ENCODE measurements around the gene MAPKBP1. TPM values are rescaled to one million over a fixed set of nuclear protein-coding genes. Genes with fewer than 3 reads are reported as not detected.
"Not testable (repeated sequence)": the region's sequence is repeated elsewhere in the genome, so short reads cannot be mapped to it uniquely, and the experiment has no call there.

The MAPKBP1 gene, protein sequence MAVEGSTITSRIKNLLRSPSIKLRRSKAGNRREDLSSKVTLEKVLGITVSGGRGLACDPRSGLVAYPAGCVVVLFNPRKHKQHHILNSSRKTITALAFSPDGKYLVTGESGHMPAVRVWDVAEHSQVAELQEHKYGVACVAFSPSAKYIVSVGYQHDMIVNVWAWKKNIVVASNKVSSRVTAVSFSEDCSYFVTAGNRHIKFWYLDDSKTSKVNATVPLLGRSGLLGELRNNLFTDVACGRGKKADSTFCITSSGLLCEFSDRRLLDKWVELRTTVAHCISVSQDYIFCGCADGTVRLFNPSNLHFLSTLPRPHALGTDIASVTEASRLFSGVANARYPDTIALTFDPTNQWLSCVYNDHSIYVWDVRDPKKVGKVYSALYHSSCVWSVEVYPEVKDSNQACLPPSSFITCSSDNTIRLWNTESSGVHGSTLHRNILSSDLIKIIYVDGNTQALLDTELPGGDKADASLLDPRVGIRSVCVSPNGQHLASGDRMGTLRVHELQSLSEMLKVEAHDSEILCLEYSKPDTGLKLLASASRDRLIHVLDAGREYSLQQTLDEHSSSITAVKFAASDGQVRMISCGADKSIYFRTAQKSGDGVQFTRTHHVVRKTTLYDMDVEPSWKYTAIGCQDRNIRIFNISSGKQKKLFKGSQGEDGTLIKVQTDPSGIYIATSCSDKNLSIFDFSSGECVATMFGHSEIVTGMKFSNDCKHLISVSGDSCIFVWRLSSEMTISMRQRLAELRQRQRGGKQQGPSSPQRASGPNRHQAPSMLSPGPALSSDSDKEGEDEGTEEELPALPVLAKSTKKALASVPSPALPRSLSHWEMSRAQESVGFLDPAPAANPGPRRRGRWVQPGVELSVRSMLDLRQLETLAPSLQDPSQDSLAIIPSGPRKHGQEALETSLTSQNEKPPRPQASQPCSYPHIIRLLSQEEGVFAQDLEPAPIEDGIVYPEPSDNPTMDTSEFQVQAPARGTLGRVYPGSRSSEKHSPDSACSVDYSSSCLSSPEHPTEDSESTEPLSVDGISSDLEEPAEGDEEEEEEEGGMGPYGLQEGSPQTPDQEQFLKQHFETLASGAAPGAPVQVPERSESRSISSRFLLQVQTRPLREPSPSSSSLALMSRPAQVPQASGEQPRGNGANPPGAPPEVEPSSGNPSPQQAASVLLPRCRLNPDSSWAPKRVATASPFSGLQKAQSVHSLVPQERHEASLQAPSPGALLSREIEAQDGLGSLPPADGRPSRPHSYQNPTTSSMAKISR (N-terminal part only)
- total RNA-seq: 14.4 TPM
- 10 to 100 TPM in 4 of 8 donors, 1 to 10 TPM in 4; 7.4 to 13.5 (median 9.9) TPM for polyA plus RNA-seq (ENCODE audit: insufficient read depth in 1 of 8, insufficient read length in 8 of 8, low replicate concordance in 1 of 8)
- long read RNA-seq, donor 1, partial matches to known transcripts: 0 of 2 reads
- long read RNA-seq, donor 1, other reads (novel, unspliced or antisense): 0 of 2 reads
- long read RNA-seq, donor 2: 0 reads
- long read RNA-seq, donor 3: 0 reads
- long read RNA-seq, donor 4: 0 reads
- long read RNA-seq, donor 5: 0 reads
- long read RNA-seq, donor 6: 0 reads
- long read RNA-seq, donor 7: 0 reads
- long read RNA-seq, donor 8: 0 reads
- long read RNA-seq, donor 9: 0 reads
- long read RNA-seq, donor 10, partial matches to known transcripts: 0 of 3 reads
- long read RNA-seq, donor 10, other reads (novel, unspliced or antisense): 0 of 3 reads
- long read RNA-seq, donor 11: 0 reads

DNA sequence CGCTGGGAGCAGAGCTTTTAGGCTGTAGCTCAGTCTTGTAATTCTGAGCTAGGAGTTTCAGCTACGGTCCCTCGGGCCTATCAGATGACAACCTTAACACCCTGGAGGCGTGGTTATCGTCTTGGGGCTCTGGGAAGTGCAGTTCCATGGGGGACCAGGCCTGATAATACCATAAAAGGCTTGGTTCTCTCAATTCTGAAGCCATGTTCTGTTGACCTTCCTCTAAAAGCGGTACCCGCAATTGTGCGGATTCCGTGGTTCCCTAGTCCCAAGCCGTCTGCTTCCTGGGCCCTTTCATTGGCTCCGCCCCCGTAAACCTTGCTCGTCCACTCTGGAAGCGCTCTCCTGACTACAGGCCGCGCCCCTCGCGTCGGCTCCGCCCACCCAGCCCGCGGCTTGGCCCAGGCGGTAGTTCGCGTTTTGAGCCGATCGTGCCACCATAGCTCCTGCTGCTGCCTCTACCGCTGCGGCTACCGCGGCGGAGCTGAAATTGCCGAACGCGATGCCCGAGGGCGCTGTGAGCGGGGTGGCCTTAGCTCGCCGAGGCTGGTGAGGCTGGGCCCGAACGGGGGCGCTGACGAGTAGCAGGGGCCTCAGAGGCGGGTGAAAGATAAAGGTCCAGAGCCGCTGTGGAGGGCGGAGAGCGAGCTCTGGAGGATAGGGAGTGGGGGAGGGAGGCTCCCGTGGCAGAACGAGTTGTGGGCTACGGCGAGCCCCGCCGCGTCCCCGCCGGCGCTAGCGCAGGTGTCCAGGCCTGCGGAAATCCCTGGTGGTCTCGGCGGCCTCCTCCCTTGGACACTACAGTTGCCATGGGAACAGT, at the start of gene MAPKBP1:
Gene MAPKBP1 (plus strand): TSS at position 423 of the 820 bp plus-strand sequence. CDS start 792 bp downstream, outside the sequence.
- under 1% methylated on average over 51 of the region's 62 CpGs for WGBS (ENCODE audit: insufficient coverage)
- Histone ChIP-seq H3K9me3 (replicated peaks; ENCODE audit: control insufficient read depth, low read depth, low read length) (no peaks in the 10 kb centered on the region), H3K27me3 (ENCODE audit: control insufficient read depth, insufficient read depth, low read length) (no peaks in the 10 kb centered on the region), H3K36me3 (ENCODE audit: control insufficient read depth, insufficient read depth, low read length) (no peaks in the 10 kb centered on the region), H3K4me1 (ENCODE audit: control insufficient read depth, insufficient read depth, low read length) (peaks cover 21% of the 10 kb centered on the region), H3K27ac (ENCODE audit: low read length) (peak within 1 kb of the TSS; percentile 96), H3K4me3 (ENCODE audit: low read length) (peak within 1 kb of the TSS; percentile 77)
- peak; percentile 99 for DNase-seq

DNA sequence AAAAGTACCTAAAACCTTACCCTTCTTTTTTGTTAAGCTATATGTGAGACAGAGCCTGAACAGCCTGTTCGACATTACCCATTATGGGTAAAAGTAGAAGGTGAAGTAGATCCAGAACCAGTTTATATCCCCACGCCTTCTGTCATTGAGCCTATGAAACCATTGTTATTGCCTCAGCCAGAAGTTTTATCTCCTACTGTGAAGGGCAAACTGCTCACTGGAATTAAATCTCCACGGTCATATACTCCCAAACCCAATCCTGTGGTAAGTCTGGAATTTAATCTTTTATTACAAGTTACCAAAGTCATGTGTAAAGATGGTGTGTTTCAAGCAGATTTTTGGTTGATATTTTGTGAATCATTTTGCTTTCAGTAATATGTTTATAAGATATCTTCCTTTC, 47.1 kb upstream of the MAPKBP1 start:
- H3K4me3 ChIP-seq (ENCODE audit: low read length): no peak overlapping the region
- H3K27me3 ChIP-seq (ENCODE audit: control insufficient read depth, insufficient read depth, low read length): no peaks in the 10 kb centered on the region
- peaks cover 8% of the 10 kb centered on the region for H3K36me3 ChIP-seq (ENCODE audit: control insufficient read depth, insufficient read depth, low read length)
- no peaks in the 10 kb centered on the region for H3K4me1 ChIP-seq (ENCODE audit: control insufficient read depth, insufficient read depth, low read length)
- no peaks in the 10 kb centered on the region for H3K9me3 ChIP-seq (replicated peaks; ENCODE audit: control insufficient read depth, low read depth, low read length)
- no peak for DNase-seq
- no peak overlapping the region for H3K27ac ChIP-seq (ENCODE audit: low read length)
- WGBS (ENCODE audit: insufficient coverage): no CpG with 5 or more reads among the region's 3 CpGs

DNA sequence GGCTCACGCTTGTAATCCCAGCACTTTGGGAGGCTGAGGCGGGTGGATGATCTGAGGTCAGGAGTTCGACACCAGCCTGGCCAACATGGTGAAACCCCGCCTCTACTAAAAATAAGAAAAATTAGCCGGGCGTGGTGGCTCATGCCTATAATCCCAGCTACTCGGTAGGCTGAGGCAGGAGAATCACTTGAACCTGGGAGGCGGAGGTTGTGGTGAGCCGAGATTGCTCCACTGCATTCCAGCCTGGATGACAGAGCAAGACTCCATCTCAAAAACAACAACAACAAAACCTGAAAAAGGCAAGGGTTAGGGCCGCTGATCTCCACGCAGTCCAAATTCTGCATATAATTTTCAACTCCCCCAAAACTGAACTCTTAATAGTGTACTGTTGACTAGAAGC, 46.2 kb upstream of the MAPKBP1 start:
- not testable (repeated sequence) for H3K4me1 ChIP-seq (ENCODE audit: control insufficient read depth, insufficient read depth, low read length); H3K9me3 ChIP-seq (replicated peaks; ENCODE audit: control insufficient read depth, low read depth, low read length); H3K36me3 ChIP-seq (ENCODE audit: control insufficient read depth, insufficient read depth, low read length); H3K4me3 ChIP-seq (ENCODE audit: low read length); H3K27me3 ChIP-seq (ENCODE audit: control insufficient read depth, insufficient read depth, low read length); DNase-seq; H3K27ac ChIP-seq (ENCODE audit: low read length)
- 94% methylated on average over 4 of the region's 11 CpGs for WGBS (ENCODE audit: insufficient coverage)

GRCh38 chr15:41730543-41730942, 43.7 kb upstream of the MAPKBP1 start:
- Histone ChIP-seq H3K27me3 (ENCODE audit: control insufficient read depth, insufficient read depth, low read length) (no peaks in the 10 kb centered on the region), H3K9me3 (replicated peaks; ENCODE audit: control insufficient read depth, low read depth, low read length) (no peaks in the 10 kb centered on the region), H3K4me1 (ENCODE audit: control insufficient read depth, insufficient read depth, low read length) (no peaks in the 10 kb centered on the region), H3K4me3 (ENCODE audit: low read length) (no peak overlapping the region), H3K36me3 (ENCODE audit: control insufficient read depth, insufficient read depth, low read length) (peaks cover 16% of the 10 kb centered on the region), H3K27ac (ENCODE audit: low read length) (no peak overlapping the region)
- no CpG with 5 or more reads among the region's 4 CpGs for WGBS (ENCODE audit: insufficient coverage)
- DNase-seq: no peak

GRCh38 chr15:41732483-41732882, 41.8 kb upstream of the MAPKBP1 start:
- WGBS (ENCODE audit: insufficient coverage): no CpG with 5 or more reads among the region's 1 CpG
- H3K27ac ChIP-seq (ENCODE audit: low read length): no peak overlapping the region
- no peaks in the 10 kb centered on the region for H3K9me3 ChIP-seq (replicated peaks; ENCODE audit: control insufficient read depth, low read depth, low read length)
- peaks cover 28% of the 10 kb centered on the region for H3K36me3 ChIP-seq (ENCODE audit: control insufficient read depth, insufficient read depth, low read length)
- DNase-seq: no peak
- no peaks in the 10 kb centered on the region for H3K27me3 ChIP-seq (ENCODE audit: control insufficient read depth, insufficient read depth, low read length)
- H3K4me1 ChIP-seq (ENCODE audit: control insufficient read depth, insufficient read depth, low read length): no peaks in the 10 kb centered on the region
- H3K4me3 ChIP-seq (ENCODE audit: low read length): no peak overlapping the region

DNA sequence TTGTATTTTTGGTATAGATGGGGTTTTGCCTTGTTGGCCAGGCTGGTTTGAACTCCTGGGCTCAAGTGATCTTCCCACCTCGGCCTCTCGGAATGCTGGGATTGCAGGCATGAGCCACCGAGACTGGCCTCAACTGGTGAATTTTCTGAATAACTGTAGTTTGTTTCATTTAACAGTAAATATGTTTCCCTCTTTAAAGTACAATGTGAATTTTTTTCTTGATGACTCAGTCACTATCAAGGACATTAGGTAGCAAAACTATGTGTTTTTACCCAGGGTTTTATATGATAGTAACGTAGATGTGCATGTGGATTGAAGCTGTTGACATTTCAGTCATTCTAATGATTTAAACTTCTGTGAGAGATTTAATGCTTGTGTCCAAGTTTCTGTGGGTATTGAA, 40.2 kb upstream of the MAPKBP1 start:
- Histone ChIP-seq H3K4me1 (ENCODE audit: control insufficient read depth, insufficient read depth, low read length) (no peaks in the 10 kb centered on the region), H3K27me3 (ENCODE audit: control insufficient read depth, insufficient read depth, low read length) (no peaks in the 10 kb centered on the region), H3K27ac (ENCODE audit: low read length) (no peak overlapping the region), H3K4me3 (ENCODE audit: low read length) (no peak overlapping the region), H3K36me3 (ENCODE audit: control insufficient read depth, insufficient read depth, low read length) (peaks cover 34% of the 10 kb centered on the region), H3K9me3 (replicated peaks; ENCODE audit: control insufficient read depth, low read depth, low read length) (no peaks in the 10 kb centered on the region)
- 100% methylated on average over 1 of the region's 4 CpGs for WGBS (ENCODE audit: insufficient coverage)
- DNase-seq: no peak

DNA sequence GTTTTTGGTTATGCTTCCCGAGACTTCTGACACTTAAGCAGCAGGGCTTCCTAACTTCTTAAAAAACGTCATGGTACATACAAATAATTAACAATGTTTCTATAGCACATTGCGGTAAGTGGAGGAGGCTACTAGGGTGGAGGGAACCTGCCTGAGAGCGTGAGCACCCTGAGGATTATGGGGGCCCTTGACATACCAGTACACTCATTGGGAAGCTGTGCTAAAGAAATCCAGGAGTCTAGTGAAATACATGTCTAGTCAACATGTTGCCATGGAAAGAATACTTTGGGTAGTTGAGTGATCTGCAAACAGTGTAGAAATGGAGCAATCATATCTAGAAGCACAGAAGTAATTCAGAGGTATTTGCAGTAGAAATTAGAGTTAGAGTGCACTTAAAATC, 39.2 kb upstream of the MAPKBP1 start:
- 100% methylated on average over 1 of the region's 4 CpGs for WGBS (ENCODE audit: insufficient coverage)
- no peak overlapping the region for H3K27ac ChIP-seq (ENCODE audit: low read length)
- peaks cover 32% of the 10 kb centered on the region for H3K36me3 ChIP-seq (ENCODE audit: control insufficient read depth, insufficient read depth, low read length)

GRCh38 chr15:41735492-41735891, 38.8 kb upstream of the MAPKBP1 start:
- WGBS (ENCODE audit: insufficient coverage): 99% methylated on average over 8 of the region's 10 CpGs
- not testable (repeated sequence) for H3K9me3 ChIP-seq (replicated peaks; ENCODE audit: control insufficient read depth, low read depth, low read length); H3K4me3 ChIP-seq (ENCODE audit: low read length); H3K4me1 ChIP-seq (ENCODE audit: control insufficient read depth, insufficient read depth, low read length); H3K27me3 ChIP-seq (ENCODE audit: control insufficient read depth, insufficient read depth, low read length); DNase-seq; H3K27ac ChIP-seq (ENCODE audit: low read length)
- peaks cover 33% of the 10 kb centered on the region for H3K36me3 ChIP-seq (ENCODE audit: control insufficient read depth, insufficient read depth, low read length)

More for the DNA sequence above, 39.2 kb upstream of the MAPKBP1 start:
- Histone ChIP-seq H3K27me3 (ENCODE audit: control insufficient read depth, insufficient read depth, low read length) (no peaks in the 10 kb centered on the region), H3K9me3 (replicated peaks; ENCODE audit: control insufficient read depth, low read depth, low read length) (no peaks in the 10 kb centered on the region), H3K4me1 (ENCODE audit: control insufficient read depth, insufficient read depth, low read length) (no peaks in the 10 kb centered on the region), H3K4me3 (ENCODE audit: low read length) (no peak overlapping the region)
- no peak for DNase-seq

DNA sequence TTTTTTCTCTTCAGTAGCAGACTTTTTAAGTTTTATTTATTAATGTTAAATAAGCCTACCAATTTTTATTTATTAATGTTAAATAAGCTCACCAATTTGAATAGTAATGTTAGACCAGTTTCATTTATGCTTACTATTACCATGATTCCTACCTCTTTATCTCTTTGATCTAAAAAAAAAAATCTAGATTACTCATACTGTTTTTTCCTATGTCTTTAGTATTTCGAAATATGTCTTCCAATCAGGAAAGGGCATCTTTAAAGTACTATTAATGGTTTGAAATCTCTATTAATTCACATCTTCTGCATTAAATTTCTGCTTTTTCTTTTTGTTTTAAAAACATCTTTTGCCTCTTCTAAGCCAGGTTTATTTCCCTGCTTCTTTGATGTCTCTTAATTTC, 27.5 kb upstream of the MAPKBP1 start:
- Histone ChIP-seq H3K4me1 (ENCODE audit: control insufficient read depth, insufficient read depth, low read length) (no peaks in the 10 kb centered on the region), H3K27me3 (ENCODE audit: control insufficient read depth, insufficient read depth, low read length) (no peaks in the 10 kb centered on the region), H3K27ac (ENCODE audit: low read length) (no peak overlapping the region), H3K36me3 (ENCODE audit: control insufficient read depth, insufficient read depth, low read length) (peaks cover 40% of the 10 kb centered on the region), H3K4me3 (ENCODE audit: low read length) (no peak overlapping the region), H3K9me3 (replicated peaks; ENCODE audit: control insufficient read depth, low read depth, low read length) (no peaks in the 10 kb centered on the region)
- no CpG with 5 or more reads among the region's 1 CpG for WGBS (ENCODE audit: insufficient coverage)
- no peak for DNase-seq

Data from muscle of leg (tissue), 16 donors.